GM12878 (cell line): ENCODE results near the gene CD83. TPM values are rescaled to one million over a fixed set of nuclear protein-coding genes. Genes with fewer than 3 reads are reported as not detected.

Experiments
- BMI1 ChIP-seq: fragments of 450-650 bp; IDR thresholded peaks from 2 replicates; pipeline ENCODE4 v1.6.1; 2016; ENCODE audit warnings: mild to moderate bottlenecking, moderate library complexity, borderline replicate concordance
- CBX3 ChIP-seq: fragments of 200-600 bp; sonication (generic); IDR thresholded peaks from 2 replicates; pipeline ENCODE4 v1.6.1; 2016; ENCODE audit warnings: low read depth, borderline replicate concordance
- ETV6 ChIP-seq, 2 experiments: fragments of 450-650 bp in 1 of 2; IDR thresholded peaks in 1 of 2; conservative IDR thresholded peaks in 1 of 2; 2 replicates each; pipeline ENCODE4 v1.6.1; 2014; ENCODE audit warnings: antibody characterized with exemption in 1 of 2, borderline replicate concordance in 1 of 2, low read depth in 1 of 2, mild to moderate bottlenecking in 1 of 2, moderate library complexity in 1 of 2
- HDAC2 ChIP-seq: fragments of 200-600 bp; sonication (generic); IDR thresholded peaks from 2 replicates; pipeline ENCODE4 v1.6.1; 2017
- IRF5 ChIP-seq: fragments of 450-650 bp; IDR thresholded peaks from 2 replicates; pipeline ENCODE4 v1.6.1; 2017; ENCODE audit warnings: borderline replicate concordance
- KDM1A ChIP-seq: fragments of 200-600 bp; sonication (generic); IDR thresholded peaks from 2 replicates; pipeline ENCODE4 v1.6.1; 2016; ENCODE audit warnings: borderline replicate concordance
- MAX ChIP-seq: IDR thresholded peaks from 2 replicates; pipeline ENCODE4 v1.6.1; 2012; ENCODE audit warnings: low read depth, low read length, improper control_type of control experiment
- NR2C2 ChIP-seq: IDR thresholded peaks from 2 replicates; pipeline ENCODE4 v1.6.1; 2011; ENCODE audit warnings: borderline replicate concordance, low read depth; ENCODE audit not compliant: control insufficient read depth, insufficient read length
- POU2F2 ChIP-seq: IDR thresholded peaks from 3 replicates; pipeline ENCODE4 v1.6.1; 2011; ENCODE audit warnings: low read depth, mild to moderate bottlenecking, low read length, borderline replicate concordance
- RELA ChIP-seq: fragments of 450-650 bp; IDR thresholded peaks from 2 replicates; pipeline ENCODE4 v1.8.0; 2014; ENCODE audit warnings: borderline replicate concordance; ENCODE audit not compliant: partially characterized antibody
- RELB ChIP-seq: fragments of 450-650 bp; IDR thresholded peaks from 2 replicates; pipeline ENCODE4 v1.6.1; 2017; ENCODE audit warnings: low read depth, mild to moderate bottlenecking, moderate library complexity
- SMC3 ChIP-seq: IDR thresholded peaks from 2 replicates; pipeline ENCODE4 v1.6.1; 2011; ENCODE audit warnings: low read length, improper control_type of control experiment, borderline replicate concordance
- TCF7 ChIP-seq: IDR thresholded peaks from 2 replicates; pipeline ENCODE4 v1.6.1; 2014; ENCODE audit warnings: antibody characterized with exemption, borderline replicate concordance
- USF2 ChIP-seq: IDR thresholded peaks from 2 replicates; pipeline ENCODE4 v1.6.1; 2011; ENCODE audit warnings: low read depth, low read length, improper control_type of control experiment, borderline replicate concordance
- polyA plus RNA-seq, 11 experiments: library from polyadenylated mRNA; depleted of rRNA in 4 of 11; unstranded in 6 of 11; stranded (reverse) in 5 of 11; fragments of >200 nt; fragmentation: Nextera tagmentation in 4 of 11; fragmentation: Illumina TruSeq in 1 of 11; extraction: Ambion mirVana in 4 of 11; extraction: Trizol in 1 of 11; gene quantifications; 1 replicate in 1 of 11; 2 replicates in 10 of 11; pipeline versions ENCODE4 v1.2.1 to v1.2.3, GENCODE V29; 2011 to 2016; ENCODE audit warnings: inconsistent platforms in 2 of 11, missing spikeins in 2 of 11, low read depth in 1 of 11
- total RNA-seq, 4 experiments: library from RNA; depleted of rRNA in 3 of 4; stranded (reverse); fragments of >200 nt in 3 of 4; fragmentation: Illumina TruSeq in 1 of 4; extraction: Trizol in 1 of 4; gene quantifications; 2 replicates each; pipeline versions ENCODE4 v1.2.1 to v1.2.3, GENCODE V29; 2013 to 2021

CD83 gene
- total and polyA plus RNA-seq, 10 of the 15 experiments (the other 5 are each of a cell fraction or from before 2014, with no cell fraction given), result 76.1 to 174 (median 129) TPM

- TF ChIP-seq POU2F2 (peak; percentile 93), MAX (0 out of 2 replicates have a peak, but pooled peaks have one; percentile 26), RELA (peak; percentile 91), SMC3 (no peak; the same call in 1 of the 2 replicates), ETV6 (conservative IDR thresholded peaks at IDR 0.05 in 1 of 2, IDR thresholded peaks at IDR 0.05 in 1 of 2; ENCODE audit: borderline replicate concordance in 1 of 2, low read depth in 1 of 2) (no peak), RELB (no peak), CBX3 (no peak), KDM1A (no peak), HDAC2 (no peak), IRF5 (no peak), TCF7 (no peak), BMI1 (no peak), NR2C2 (no peak), USF2 (no peak)
Measured at GRCh38 chr6:14117158-14118090, at the start of gene CD83 (continued).
